Hepatic stellate cell (primary cell): ENCODE results near the gene FLNC.
A peak's percentile ranks its signal among the peaks of the same experiment; 100 is the strongest.

Experiments
- DNase-seq: peaks from one replicate; pipeline ENCODE4 v3.0.0; 2011; ENCODE audit warnings: low spot score

FLNC gene

DNA sequence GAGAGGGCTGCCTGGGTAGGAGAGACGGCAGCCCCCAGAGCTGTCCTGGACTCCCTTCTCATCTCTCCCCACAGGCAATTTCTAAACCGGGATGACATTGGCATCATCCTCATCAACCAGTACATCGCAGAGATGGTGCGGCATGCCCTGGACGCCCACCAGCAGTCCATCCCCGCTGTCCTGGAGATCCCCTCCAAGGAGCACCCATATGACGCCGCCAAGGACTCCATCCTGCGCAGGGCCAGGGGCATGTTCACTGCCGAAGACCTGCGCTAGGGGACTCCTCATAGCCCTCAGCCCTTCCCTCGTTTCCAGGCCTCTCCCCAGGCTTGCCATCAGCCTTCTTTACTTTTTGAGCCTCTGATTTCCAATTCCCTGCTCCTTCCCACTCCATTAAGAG lies 35.1 kb downstream of the FLNC start:
- DNase-seq: no peak

DNA sequence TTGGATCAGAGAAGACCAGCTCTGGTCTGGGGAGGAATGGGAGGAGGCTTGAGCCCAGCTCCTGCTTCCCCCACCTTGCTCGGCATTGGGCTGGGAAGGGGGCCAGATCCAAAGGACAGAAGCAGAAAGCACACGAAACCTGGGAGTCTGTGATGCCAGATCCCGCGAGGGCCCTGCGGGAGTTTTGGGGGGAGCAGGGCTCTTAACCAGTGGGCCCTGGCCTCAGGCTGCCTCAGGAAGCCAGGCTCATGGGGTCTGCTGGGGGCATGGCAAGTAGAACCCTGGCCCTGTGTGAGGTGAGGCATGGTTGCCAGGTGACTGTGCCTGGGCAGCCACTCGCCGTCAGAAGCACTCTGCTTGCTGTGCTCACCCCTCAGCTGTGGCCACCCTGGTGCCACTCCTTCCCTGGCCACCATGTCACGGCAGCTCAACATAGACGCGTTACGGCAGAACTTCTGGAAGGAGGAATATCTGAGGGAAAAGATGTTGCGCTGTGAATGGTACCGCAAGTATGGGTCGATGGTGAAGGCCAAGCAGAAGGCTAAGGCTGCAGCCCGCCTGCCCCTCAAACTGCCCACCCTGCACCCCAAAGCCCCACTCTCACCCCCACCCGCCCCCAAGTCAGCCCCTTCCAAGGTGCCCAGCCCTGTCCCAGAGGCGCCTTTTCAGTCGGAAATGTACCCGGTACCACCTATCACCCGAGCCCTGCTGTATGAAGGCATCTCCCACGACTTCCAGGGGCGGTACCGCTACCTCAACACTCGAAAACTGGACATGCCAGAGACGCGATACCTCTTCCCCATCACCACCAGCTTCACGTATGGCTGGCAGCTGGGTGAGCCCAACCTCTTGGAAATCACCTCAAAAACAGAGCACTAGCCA lies 36.0 kb downstream of the FLNC start:
- DNase-seq: no peak

DNA sequence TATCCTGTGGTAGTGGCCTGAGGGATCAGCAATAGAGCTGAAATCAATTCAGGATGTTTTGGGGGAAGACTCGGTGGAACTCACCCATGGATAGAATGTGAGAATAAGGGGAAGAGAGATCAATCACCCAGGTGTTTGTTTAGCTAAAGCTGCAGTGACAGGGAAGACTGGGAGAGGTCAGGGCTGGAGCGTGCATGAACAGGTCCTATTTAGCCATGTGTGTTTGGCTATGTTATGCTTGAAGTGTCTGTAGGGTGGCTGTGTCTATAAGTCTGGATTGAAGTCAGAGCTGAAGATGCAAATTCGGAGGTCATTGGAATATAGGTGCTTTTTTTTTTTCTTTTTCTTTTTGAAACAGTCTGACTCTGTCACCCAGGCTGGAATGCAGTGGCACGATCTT lies 37.0 kb downstream of the FLNC start:
- DNase-seq: no peak

DNA sequence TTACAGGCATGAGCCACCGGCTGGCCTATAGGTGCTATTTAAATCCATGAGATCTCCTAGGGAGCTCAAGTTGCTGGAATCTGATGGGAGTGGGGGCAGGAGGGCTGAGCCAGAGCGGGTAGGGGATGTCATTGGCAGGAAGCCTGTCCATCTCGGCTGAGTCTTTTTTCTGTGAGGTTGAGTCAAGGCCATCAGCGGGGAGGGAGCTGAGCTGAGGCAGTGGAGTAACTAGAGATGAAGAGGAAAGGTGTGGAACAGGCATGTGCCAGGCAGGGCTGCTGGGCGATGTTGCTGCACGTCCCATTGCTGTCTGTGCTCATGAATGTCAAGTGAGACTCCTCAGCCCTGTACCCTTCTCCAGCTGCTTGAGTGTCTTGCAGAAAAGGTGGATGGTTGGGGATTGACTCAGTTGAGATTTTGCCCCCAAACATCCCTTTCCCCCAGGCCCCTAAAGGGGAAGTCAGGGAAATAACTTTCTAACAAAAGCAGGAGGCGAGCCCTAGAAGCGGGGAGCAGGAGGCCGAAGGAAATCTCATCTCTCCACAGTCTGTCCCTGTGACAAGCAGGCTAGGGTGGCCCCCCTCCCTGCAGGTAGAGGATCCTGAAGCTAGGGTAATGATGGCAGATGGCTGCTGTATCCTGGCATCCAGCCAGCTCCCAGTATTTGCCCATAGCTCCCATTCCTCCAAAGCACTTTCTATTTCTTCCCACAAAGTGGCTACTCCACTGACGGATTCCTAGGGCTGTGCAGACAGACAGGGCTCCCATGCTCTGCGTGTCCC lies 37.8 kb downstream of the FLNC start:
- no peak for DNase-seq

DNA sequence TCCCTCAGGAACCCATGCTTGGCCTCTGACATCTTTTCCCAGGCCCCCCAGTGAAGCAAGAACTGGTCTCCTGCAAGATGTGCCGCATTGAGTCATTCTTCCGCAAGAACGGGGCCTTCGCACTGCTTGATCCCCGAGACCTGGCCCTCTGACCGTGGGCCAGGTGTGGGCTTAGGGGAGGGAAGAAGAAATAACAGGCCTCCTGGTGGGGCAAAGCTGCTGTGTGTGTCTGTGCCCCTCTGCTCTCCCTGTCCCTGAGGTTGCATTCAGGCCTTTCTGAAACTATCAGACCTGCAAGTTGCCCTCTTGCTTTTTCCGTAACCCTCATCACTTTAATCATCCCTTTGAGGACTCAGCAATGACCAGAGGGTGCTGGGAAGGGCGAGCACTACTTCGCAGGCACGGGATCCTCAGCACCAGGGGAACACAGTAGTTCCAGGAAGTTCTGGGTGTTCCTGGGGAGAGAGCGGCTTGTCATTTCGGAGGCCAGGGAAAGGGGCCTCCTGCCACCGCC lies 38.5 kb downstream of the FLNC start:
- DNase-seq: no peak

DNA sequence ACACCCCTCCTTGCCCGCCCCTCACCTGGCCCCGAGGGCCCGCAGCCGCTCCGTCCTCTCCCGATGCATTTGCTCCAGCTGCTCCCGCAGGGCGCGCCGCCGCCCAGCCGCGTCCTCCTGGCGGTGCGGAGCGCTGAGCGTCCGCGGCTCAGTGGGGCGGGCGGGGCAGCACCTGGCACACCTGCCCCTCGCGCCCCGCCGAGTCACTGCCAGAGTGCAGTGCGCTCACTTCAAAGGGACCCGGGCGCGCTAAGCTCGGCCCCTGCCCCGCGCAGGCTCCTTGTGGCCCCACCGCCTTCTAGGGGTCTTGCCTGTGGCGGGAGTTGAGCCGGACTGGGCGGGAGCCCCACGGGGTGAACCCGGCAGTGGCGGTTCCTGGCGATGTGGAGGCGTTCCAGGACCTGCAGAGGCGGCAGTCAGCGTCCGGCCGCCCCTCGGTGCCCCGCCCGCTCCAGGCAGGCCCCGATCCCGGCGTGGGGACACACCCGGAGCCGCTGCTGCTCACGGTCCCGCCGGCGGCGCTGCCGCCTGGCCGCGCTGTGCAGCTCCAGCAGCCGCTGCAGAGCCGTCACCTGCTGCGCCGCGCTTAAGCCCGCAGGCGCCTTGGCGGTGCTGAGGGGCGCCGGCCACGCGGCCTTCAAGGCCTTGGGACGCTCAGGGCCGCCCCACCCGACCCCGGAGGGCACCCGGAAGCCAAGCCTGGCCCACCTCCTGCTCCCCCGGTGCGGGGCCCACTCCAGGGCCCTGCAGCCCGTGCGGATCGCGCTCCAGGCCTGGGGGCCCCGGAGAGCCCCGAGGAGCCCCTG lies 39.1 kb downstream of the FLNC start:
- peak; percentile 59 for DNase-seq

DNA sequence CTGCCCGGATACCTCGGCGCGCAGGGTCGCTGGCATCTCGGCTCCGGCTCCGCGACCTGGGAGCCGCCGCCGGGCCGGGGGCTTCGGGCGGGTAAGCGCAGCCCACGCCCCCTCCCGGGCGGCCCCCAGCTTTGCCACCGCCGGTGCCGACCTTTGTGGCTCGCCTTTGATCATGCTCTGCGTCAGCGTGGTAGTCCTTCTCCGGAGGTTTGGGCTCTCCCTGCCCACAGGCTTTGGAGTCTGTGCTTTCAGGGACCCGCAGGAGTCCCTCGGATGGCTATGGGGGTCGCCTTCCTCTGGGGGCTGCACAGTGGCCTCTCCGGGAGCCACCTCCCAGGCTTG lies 39.7 kb downstream of the FLNC start:
- DNase-seq: no peak

DNA sequence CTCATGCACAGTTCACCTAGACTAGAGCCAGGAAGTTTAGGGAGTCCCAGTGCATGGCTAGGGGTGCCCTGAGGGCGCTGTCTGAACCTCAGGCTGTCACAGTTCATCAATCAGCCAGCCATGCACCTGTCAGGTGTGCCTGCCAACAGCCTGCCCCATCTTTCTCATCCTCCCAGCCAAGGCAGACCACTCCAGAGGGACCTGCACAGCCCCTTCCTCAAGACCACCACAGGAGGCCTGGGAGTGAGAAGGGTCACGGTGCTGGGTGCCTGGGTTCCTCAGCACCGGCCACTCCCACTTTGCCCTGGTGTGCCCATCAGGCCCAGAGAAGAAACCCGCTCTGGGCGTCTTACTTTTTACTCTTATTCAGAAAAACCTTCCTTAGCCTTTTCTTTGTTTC lies 40.8 kb downstream of the FLNC start:
- DNase-seq: no peak

DNA sequence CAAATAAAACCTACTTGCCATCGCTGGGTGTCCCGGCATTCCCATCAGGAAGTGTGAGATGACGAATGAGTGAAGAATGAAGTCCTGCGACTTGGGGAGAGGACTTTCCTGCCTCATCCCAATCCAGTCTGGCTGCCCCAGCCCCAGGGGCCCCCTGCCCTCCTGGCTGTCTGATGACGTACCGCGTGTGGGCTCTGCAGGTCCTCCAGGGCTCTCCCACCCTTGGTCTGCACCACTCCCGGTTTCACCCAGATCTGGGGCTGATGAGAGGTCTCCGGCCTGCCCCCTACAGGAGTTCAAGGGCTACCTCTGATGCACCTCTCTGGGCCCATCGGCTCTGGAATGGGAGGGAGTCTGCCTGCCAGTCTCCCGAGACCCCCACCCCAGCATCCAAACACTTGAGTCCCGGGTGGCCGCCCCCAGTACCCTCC lies 42.2 kb downstream of the FLNC start:
- DNase-seq: no peak

DNA sequence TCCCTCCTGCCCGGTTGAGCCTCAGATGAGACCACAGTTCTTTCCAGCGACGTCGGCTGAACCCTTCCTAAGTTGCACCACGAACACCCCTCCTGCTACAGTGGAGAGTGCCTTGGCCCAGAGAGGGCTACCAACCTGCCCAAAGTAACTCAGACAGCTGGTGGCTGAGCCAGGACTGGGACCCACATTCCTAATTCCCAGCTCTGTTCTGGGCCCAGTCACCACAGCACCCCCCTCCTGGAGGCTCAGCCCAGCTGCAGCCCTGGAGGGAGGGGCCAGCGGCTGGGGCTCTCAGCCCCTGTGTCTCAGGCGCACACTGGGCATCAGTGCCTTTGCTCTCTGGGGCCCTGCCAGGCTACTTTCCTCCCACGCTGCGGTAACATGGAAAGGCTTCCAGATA lies 43.0 kb downstream of the FLNC start:
- no peak for DNase-seq

DNA sequence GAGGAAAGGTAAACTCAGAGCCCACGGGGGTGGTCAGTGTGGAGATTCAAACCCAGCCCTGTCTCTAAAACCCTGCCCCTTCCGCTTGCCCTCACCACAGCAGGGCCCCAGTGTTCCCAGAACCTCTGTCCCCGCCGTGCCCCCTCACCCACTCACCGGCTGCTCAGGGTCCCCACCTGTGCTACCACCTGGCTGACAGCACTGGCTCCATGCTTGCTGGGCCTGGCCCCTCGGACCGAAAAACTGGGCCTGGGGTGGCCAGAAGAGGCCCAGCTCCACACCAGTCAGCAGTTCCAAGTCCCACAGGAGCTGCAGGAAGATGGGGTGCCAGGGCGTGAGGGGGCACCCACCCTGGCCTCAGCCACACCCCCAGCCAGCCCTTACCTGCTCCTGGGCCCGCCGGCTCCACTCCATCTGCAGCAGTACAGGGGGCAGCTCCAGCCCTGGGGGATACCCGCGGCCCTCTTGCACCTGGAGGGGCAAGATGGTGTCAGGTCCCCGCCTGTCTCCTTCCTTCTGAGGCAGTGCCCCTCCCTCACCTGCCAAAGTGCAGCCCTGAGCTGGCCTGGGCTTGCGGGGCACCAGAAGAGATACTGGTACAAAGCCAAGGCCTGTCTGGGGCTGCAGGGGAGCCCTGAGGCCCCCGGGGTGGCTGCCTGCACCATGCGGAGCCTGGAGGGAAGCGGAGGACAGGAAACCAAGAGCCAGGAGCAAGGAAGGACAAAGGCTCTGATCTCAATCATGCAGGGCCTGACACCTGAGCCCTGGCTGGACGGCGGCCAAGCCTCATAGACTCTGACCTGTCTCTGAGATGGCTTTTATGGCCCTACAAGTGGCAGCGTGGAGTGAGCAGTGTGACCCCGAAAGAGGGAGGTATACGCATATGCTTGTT lies 44.2 kb downstream of the FLNC start:
- no peak for DNase-seq

DNA sequence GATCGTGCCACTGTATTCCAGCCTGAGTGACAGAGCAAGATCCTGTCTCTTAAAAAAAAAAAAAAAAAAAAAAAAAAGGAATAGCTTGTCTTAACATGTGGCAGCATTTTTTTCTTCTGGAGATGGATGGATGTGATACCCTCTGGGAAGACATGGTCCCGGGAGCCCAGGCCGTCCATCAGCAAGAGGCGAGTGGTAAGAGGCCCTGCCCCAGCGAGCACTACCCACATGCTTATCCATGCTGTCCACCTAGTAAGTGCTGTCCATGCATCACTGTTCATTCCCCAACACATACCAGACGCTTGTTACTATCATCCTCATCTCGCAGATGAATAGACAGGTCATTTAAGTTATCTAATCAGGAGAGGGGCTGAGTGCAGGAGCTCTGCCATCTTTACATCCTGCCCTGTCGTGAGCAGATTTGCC lies 45.3 kb downstream of the FLNC start:
- no peak for DNase-seq

DNA sequence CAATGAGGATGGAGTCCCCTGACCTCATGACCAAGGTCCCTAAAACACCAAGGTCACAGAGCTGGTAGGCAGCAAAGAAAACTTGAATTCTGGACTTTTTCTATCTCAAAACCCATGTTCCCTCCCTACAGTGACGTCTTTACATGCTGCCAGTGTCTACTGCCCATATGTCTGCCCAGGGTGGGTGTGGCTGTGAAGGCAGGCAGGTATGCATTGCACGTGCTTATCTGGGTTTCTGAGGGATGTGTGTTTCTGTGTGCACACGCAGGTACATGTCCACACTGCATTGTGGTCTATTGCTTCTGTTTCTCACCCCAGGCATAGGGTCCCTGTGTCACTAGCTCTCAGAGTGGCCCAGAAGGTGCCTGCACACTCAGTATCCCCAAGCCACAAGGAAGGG lies 45.9 kb downstream of the FLNC start:
- DNase-seq: no peak

DNA sequence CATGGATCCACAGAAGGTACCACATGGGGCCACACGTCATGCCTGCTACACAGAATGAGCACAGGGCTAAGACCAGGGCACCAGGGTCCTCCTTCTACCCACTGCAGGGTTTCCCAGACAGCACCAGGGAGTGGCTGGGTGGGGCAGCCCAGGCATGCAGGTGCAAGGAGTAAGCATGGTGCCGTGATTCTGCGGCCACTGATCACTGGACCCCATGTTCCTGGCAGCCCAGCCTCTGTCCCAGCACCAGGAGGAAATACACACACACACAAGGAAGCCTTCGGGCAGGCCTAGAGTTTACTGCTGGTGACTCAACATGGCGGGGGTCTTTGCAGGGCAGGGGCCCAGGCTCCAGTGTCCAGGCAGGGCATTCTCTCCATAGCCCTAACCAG lies 46.4 kb downstream of the FLNC start:
- DNase-seq: no peak

DNA sequence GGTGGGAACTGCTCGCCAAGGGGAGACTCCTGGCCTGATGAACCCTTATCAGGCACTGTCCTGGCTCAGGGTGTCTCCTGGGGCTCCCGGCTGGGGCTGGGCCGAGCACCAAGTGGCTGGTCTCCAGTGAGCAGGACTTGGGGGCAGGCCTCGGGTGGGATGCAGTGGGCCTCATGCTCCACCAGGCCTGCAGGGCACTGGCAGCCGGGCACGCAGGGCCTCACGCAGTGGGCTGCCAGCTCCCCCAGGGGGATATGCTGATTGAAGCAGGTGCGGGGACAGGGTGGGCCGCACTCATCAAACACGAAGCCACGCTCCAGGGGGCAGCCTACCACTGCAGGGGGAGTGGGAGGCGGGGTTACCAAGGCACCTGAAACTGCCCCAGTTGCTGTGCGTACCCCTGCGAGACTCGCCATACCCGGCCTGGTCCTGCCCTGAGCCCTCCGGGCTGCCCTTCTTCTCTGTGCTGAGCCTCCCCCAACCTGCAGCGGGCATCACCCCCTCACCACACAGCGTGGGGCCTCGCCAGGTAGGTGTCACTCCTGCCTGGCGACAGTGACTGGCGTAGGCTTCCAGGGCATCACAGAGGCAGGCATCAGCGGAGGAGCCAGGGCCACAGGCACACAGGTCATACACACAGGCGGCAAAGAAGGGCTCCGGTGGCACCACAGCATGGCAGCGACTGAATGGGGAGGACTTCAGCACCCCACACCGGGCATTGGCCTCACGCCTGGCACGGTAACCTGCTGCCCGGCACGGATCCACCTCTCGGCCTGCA lies 47.0 kb downstream of the FLNC start:
- no peak for DNase-seq

DNA sequence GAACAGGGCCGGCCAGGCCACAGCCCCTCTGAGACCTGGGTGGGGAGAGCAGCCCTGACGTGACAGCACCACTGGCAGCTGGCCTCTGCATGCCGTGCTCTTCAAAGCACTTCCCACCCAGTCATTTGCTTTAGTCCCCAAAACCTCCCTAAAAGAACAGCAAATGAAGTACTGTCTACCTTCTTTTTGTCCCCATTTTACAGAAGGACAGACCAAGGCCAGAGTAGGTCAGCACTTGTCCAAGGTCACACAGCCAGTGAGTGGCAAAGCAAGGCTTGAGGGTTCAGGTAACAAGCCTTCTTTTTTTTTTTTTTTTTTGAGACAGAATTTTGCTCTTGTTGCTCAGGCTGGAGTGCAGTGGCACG lies 47.5 kb downstream of the FLNC start:
- no peak for DNase-seq

DNA sequence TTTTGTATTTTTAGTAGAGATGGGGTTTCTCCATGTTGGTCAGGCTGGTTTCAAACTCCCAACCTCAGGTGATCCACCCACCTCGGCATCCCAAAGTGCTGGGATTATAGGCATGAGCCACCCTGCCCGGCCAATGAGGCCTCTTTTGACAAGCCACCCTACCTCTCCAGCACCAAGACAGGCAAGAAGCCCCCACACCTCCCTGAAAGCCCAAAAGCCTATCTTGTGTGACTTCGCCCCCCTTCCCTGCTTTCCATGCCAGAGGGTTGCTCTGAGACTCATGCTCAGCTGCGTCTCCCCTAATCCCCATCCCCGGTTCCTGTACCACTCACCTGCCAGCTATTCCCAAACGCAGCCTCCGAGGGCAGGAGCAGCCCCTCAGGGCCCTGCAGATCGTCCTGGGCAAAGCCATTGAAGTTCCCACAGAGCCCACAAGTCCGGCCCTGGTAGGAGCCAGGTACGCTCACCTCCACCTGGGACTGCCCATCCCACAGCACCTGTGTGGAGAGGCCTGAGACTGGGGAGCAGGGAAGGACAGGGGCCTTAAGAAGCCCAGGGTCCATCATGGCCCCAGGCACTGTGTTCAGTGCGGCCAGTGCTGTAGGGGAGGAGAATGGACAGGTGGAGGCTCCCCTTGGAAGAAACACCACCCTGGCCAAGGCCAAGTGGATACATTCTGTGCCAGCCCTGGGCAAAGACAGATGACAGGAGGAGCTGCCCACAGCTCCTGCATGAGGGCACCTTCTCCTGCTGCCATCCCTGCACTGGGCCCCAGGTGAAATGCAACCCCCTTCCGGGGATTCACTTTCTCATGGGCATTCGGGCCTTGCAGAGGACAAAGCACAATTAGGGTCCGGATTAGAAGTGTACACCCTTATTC lies 48.3 kb downstream of the FLNC start:
- DNase-seq: no peak

DNA sequence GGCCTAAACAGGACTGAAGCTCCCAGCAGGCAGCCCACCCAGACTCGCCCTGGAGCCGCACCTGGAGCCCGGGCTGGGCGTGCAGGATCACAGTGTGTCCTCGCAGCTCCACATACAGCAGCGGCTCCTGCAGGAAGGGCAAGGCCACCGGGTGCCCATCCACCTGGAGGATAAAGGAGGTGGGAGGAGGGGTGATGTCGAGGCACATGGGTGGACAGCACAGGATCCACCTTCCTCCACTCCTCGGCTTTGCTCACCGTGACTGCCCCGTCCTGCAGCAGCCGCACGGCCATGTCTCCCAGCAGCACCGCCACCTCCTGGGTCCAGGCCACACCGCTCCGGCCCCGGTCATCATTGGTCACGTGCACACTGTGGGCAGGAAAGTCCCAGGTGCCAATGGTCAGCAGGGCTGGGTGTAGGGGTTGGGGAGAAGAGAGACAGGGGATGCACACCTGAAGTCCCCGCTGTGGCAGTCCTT lies 49.3 kb downstream of the FLNC start:
- no peak for DNase-seq

DNA sequence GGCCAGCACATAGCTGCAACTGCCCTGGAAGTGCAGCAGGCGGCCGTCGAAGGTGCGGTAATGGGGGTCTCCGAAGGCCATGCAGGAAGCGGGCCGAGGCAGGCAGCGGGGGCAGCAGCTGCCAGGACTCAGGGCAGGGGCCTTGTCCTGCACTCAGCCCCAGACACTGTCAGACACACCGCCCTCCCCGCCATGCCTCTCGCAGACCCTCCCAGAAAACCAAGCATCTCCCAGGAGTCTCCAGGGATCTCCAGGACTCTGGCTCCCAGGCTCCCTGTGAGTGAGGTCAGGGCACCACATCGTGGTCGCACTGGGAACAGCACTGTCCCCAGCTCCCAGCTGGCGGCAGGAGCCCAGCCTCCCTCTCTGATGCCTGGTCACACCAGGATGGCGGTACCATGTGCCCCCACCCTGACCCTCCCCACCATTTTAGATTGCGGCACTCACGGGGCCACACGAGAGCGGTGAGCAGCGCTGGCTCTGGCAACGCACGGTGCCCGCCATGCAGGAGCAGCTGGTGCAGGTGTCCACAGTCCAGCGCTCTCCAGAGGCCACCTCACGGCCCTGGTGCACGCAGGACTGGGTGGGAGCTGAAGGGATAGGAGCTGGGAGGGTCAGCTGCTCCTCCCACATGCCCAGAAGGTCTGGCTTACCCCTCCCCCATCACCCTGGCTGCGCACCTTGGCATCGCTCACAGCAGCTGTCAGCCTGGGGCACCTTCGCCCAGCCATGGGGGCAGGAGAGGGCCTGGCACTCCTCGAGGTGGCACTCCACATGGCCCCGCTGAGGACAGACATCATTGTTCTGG lies 49.9 kb downstream of the FLNC start:
- peak; percentile 97 for DNase-seq
